Stomach (tissue), 9 donors: Measurements from ENCODE around the gene AZI2. TPM values are rescaled to one million over a fixed set of nuclear protein-coding genes. Genes with fewer than 3 reads are reported as not detected.

Experiments used
- DNase-seq, 2 donors: peaks; one replicate each; pipeline versions ENCODE4 v3.0.0 to v3.0.0-alpha.2; 2013 to 2019
- H3K27ac ChIP-seq, 5 donors: fragments of 200-600 bp in 4 of 5; sonication (generic) in 4 of 5; one replicate each; pipeline ENCODE4 v1.5.1; 2013 to 2019; ENCODE audit warnings: mild to moderate bottlenecking in 1 of 5, moderate library complexity in 1 of 5
- H3K27me3 ChIP-seq, 3 donors: fragments of 200-600 bp; sonication (generic); one replicate each; pipeline ENCODE4 v1.5.1; 2017 to 2019; ENCODE audit warnings: mixed run types in 1 of 3
- H3K36me3 ChIP-seq, 4 donors: fragments of 200-600 bp; sonication (generic); 1 replicate in 3 of 4; 2 replicates in 1 of 4; pipeline ENCODE4 v1.5.1; 2016 to 2019
- H3K4me1 ChIP-seq, 4 donors: fragments of 200-600 bp; sonication (generic); one replicate each; pipeline ENCODE4 v1.5.1; 2016 to 2019
- H3K4me3 ChIP-seq, 4 donors: fragments of 200-600 bp; sonication (generic) in 3 of 4; one replicate each; pipeline ENCODE4 v1.5.1; 2016 to 2019; ENCODE audit warnings: mild to moderate bottlenecking in 1 of 4
- H3K9me3 ChIP-seq, 4 donors: fragments of 200-600 bp; sonication (generic); one replicate each; pipeline ENCODE4 v1.5.1; 2016 to 2019
- CTCF ChIP-seq, 7 experiments: fragments of 450-650 bp in 4 of 7; fragments of 200-600 bp in 3 of 7; sonication (generic) in 3 of 7; IDR thresholded peaks; one replicate each; pipeline ENCODE4 v1.5.1; 2016 to 2019; ENCODE audit warnings: antibody characterized with exemption in 7 of 7, control low read depth in 2 of 7, mild to moderate bottlenecking in 1 of 7
- EP300 ChIP-seq: sonication (generic); formaldehyde crosslinking; IDR thresholded peaks from one replicate; pipeline ENCODE4 v1.6.1; 2017; ENCODE audit warnings: antibody characterized with exemption
- POLR2A ChIP-seq, 4 donors: fragments of 450-650 bp; IDR thresholded peaks; one replicate each; pipeline ENCODE4 v1.6.1; 2016; ENCODE audit warnings: antibody characterized with exemption in 4 of 4, control low read depth in 2 of 4, mild to moderate bottlenecking in 1 of 4, moderate library complexity in 1 of 4
- POLR2AphosphoS5 ChIP-seq, 3 donors: sonication (generic); formaldehyde crosslinking; IDR thresholded peaks; one replicate each; pipeline ENCODE4 v1.6.1; 2016; ENCODE audit warnings: antibody characterized with exemption in 3 of 3
- WGBS, 5 donors: extraction: QIAGEN DNeasy Blood & Tissue Kit in 3 of 5; methylation state at CpG; one replicate each; pipeline versions ENCODE4 v1.1.5 to v1.1.7; 2013 to 2018; 5-methylcytosine and 5-hydroxymethylcytosine counted together
- intact Hi-C: fragments of 100-400 bp; cut with DNase I; formaldehyde crosslinking; loops from one replicate; pipeline ENCODE4 v1.15.1; 2023; ENCODE audit warnings: low total_unique reads
- polyA plus RNA-seq, 3 donors: library from polyadenylated mRNA; stranded (reverse); fragments of 200-250 nt; gene quantifications; one replicate each; pipeline ENCODE4 v1.2.3, GENCODE V29; 2013
- total RNA-seq, 5 donors: library from RNA; depleted of rRNA; stranded (reverse); fragments of >200 nt; gene quantifications; one replicate each; pipeline versions ENCODE4 v1.1.0 to v1.2.3, GENCODE V29; 2014 to 2016
- donor health status: healthy with polysubstance abuse.
- donor health status: Bipolar disorder and iron deficiency.
- donor health status: healthy.

Gene AZI2
- total and polyA plus RNA-seq, 8 donors: 7.0 to 424 (median 54.8) TPM

GRCh38 chr3:28317438-28318022 lies 31.1 kb downstream of the AZI2 start:
- WGBS, 5 donors: 10 to 25% (median 21%) methylated on average over 2 of the region's 2 CpGs
- intact Hi-C loops: loop anchor here (10.0 kb wide), 1 partner anchor 603 kb away; no protein-coding TSS in a partner anchor
- Histone ChIP-seq H3K4me3 (no peak overlapping the region), H3K36me3 (peaks cover 0 to 28% (median 20%) of the 10 kb centered on the region in 4 donors), H3K27ac (no peak overlapping the region), H3K4me1 (no peaks in the 10 kb centered on the region), H3K9me3 (no peaks in the 10 kb centered on the region), H3K27me3 (no peaks in the 10 kb centered on the region)
- TF ChIP-seq POLR2A (IDR thresholded peaks at IDR 0.05) (no peak), POLR2AphosphoS5 (IDR thresholded peaks at IDR 0.05) (no peak), CTCF (IDR thresholded peaks at IDR 0.05) (peak in 3 of 7 experiments; percentile 28 to 35 (median 34)), EP300 (no peak)
- DNase-seq: peak in 1 of 2 donors; percentile 67

DNA sequence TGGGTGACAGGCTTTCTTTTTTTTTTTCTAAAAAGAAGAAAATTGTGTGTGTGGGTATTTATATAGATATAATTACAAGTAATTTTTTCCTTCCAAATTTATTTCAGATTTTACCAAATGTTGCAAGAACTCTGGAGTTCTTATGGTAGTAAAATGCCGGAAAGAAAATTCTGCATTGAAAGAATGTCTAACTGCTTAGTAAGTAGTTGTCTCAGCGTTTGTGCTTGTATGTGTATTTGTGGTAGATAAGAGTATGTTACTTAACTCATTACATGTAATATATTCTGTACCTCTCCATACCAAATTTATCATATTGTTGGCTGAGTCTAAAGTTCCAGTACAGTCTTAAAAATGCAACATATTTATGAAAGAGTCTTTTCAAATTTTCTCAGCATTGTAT lies 32.4 kb downstream of the AZI2 start:
- no peaks in the 10 kb centered on the region for H3K27me3 ChIP-seq
- H3K27ac ChIP-seq: no peak overlapping the region
- no peaks in the 10 kb centered on the region for H3K9me3 ChIP-seq
- WGBS, 5 donors: 60 to 74% (median 72%) methylated on average over 2 of the region's 2 CpGs
- no peak for DNase-seq
- TF ChIP-seq EP300 (no peak), POLR2AphosphoS5 (IDR thresholded peaks at IDR 0.05) (no peak), POLR2A (IDR thresholded peaks at IDR 0.05) (no peak), CTCF (IDR thresholded peaks at IDR 0.05) (no peak)
- intact Hi-C loops: loop anchor here (10.0 kb wide), 1 partner anchor 601 kb away; no protein-coding TSS in a partner anchor
- no peaks in the 10 kb centered on the region for H3K4me1 ChIP-seq
- no peak overlapping the region for H3K4me3 ChIP-seq
- peaks cover 0 to 23% (median 20%) of the 10 kb centered on the region in 4 donors for H3K36me3 ChIP-seq

GRCh38 chr3:28315711-28316110 lies 32.9 kb downstream of the AZI2 start:
- no peaks in the 10 kb centered on the region for H3K4me1 ChIP-seq
- intact Hi-C loops: loop anchor here (10.0 kb wide), 1 partner anchor 601 kb away; no protein-coding TSS in a partner anchor
- H3K27ac ChIP-seq: no peak overlapping the region
- H3K36me3 ChIP-seq: peaks cover 0 to 23% (median 18%) of the 10 kb centered on the region in 4 donors
- H3K4me3 ChIP-seq: no peak overlapping the region
- 79 to 91% (median 80%) methylated on average over 1 of the region's 1 CpG for WGBS, 5 donors
- no peak for TF ChIP-seq CTCF (IDR thresholded peaks at IDR 0.05)
- no peak for TF ChIP-seq POLR2A (IDR thresholded peaks at IDR 0.05)
- no peak for TF ChIP-seq EP300
- no peak for TF ChIP-seq POLR2AphosphoS5 (IDR thresholded peaks at IDR 0.05)
- H3K9me3 ChIP-seq: no peaks in the 10 kb centered on the region
- DNase-seq: no peak
- no peaks in the 10 kb centered on the region for H3K27me3 ChIP-seq

GRCh38 chr3:28308196-28308595 lies 40.4 kb downstream of the AZI2 start:
- TF ChIP-seq POLR2AphosphoS5 (IDR thresholded peaks at IDR 0.05) (no peak), POLR2A (IDR thresholded peaks at IDR 0.05) (no peak), EP300 (no peak), CTCF (IDR thresholded peaks at IDR 0.05) (no peak)
- H3K4me1 ChIP-seq: no peaks in the 10 kb centered on the region
- intact Hi-C loops: no loop called here
- no peaks in the 10 kb centered on the region for H3K9me3 ChIP-seq
- H3K36me3 ChIP-seq: no peaks in the 10 kb centered on the region
- WGBS, 5 donors: 85 to 90% (median 90%) methylated on average over 3 of the region's 3 CpGs
- no peak for DNase-seq
- no peak overlapping the region for H3K27ac ChIP-seq
- no peaks in the 10 kb centered on the region for H3K27me3 ChIP-seq
- no peak overlapping the region for H3K4me3 ChIP-seq
